Skeletal muscle satellite cell (primary cell): ENCODE measurements around the gene IL4.

ENCODE experiments used
- H3K27me3 ChIP-seq: 2 replicates; pipeline ENCODE4 v1.7.0; 2013; ENCODE audit warnings: low read length; ENCODE audit not compliant: control insufficient read depth, insufficient read depth
- H3K36me3 ChIP-seq: 2 replicates; pipeline ENCODE4 v1.7.0; 2013; ENCODE audit warnings: mild to moderate bottlenecking, control low read depth, low read length; ENCODE audit not compliant: insufficient read depth
- H3K4me1 ChIP-seq: 2 replicates; pipeline ENCODE4 v1.7.0; 2013; ENCODE audit warnings: low read length; ENCODE audit not compliant: control insufficient read depth, insufficient read depth
- H3K4me2 ChIP-seq: 2 replicates; pipeline ENCODE4 v1.7.0; 2013; ENCODE audit warnings: mild to moderate bottlenecking, low read length
- H3K4me3 ChIP-seq: 2 replicates; pipeline ENCODE4 v1.7.0; 2013; ENCODE audit warnings: low read length
- H3K9ac ChIP-seq: 2 replicates; pipeline ENCODE4 v1.7.0; 2013; ENCODE audit warnings: mild to moderate bottlenecking, low read depth, low read length, moderate library complexity
- H3K9me3 ChIP-seq: replicated peaks from 2 replicates; pipeline ENCODE4 v1.7.0; 2013; ENCODE audit warnings: mild to moderate bottlenecking, control low read depth, low read length

Gene IL4

DNA sequence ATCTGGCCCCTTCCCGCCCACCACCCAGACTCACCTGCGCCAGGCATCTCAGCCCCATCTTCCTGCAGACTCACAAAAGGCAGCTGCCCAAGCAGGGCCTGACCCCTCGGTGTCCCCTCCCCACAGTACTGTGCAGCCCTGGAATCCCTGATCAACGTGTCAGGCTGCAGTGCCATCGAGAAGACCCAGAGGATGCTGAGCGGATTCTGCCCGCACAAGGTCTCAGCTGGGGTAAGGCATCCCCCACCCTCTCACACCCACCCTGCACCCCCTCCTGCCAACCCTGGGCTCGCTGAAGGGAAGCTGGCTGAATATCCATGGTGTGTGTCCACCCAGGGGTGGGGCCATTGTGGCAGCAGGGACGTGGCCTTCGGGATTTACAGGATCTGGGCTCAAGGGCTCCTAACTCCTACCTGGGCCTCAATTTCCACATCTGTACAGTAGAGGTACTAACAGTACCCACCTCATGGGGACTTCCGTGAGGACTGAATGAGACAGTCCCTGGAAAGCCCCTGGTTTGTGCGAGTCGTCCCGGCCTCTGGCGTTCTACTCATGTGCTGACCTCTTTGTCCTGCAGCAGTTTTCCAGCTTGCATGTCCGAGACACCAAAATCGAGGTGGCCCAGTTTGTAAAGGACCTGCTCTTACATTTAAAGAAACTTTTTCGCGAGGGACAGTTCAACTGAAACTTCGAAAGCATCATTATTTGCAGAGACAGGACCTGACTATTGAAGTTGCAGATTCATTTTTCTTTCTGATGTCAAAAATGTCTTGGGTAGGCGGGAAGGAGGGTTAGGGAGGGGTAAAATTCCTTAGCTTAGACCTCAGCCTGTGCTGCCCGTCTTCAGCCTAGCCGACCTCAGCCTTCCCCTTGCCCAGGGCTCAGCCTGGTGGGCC is 13.9 kb upstream of the IL4 start:
- Histone ChIP-seq H3K36me3 (no peaks in the 10 kb centered on the region), H3K9ac (no peak overlapping the region), H3K4me1 (peaks cover 22% of the 10 kb centered on the region), H3K4me3 (no peak overlapping the region), H3K4me2 (no peak overlapping the region), H3K9me3 (no peaks in the 10 kb centered on the region), H3K27me3 (peaks cover 6% of the 10 kb centered on the region)

DNA sequence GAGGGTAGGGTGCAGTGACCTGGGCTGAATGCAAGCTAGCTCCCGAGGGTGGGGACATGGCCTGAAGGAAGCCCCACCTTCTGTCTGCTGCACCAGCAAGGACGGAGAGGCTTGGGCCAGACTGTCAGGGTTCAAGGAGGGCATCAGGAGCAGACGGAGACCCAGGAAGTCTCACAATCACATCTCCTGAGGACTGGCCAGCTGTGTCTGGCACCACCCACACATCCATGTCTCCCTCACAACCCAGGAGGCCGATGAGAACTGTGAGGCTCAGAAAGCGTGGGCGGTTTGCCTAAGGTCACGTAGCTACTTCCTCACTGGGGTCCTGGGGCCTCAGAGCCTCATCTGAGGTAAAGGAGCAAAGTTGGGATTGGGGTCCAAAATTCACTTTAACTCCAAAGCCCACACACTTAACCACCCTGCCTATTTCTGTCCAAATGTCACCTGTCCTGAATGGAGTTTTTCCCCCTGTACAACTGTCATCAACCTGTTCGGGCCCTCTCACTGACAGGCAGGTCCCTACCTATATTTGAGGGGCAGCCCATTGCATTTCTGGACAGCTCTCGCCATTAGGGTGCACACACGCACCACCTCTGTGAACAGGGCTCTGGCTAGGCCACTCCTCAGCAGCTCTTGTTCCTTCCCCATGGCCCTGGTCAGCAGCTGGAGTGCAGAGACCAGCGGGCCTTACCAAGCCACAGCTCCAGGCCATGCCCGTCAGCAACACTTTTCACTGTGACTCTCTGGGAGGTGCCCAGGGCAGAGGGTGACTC is 12.4 kb upstream of the IL4 start:
- Histone ChIP-seq H3K9ac (no peak overlapping the region), H3K36me3 (no peaks in the 10 kb centered on the region), H3K4me3 (no peak overlapping the region), H3K4me2 (no peak overlapping the region), H3K9me3 (no peaks in the 10 kb centered on the region), H3K4me1 (peaks cover 13% of the 10 kb centered on the region), H3K27me3 (no peaks in the 10 kb centered on the region)

DNA sequence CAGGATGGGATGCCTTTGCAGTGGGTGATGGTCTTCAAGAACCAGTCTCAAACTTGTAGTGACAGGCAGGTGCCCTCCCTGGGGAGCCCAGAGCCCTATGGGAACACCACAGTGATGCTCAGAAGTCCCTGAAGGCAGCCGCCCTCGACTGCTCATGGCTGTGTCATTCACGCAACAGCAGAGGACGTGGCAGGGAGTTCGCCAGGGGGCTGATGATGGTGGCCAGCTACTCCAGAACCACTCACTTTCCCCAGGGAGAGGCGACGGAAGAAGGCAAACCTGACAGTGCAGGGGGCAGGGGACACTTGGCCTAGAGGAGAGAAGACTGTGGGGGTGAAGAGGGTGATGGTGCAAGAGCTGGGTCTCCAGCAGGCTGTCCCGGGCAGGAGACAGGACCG is 11.8 kb upstream of the IL4 start:
- no peaks in the 10 kb centered on the region for H3K36me3 ChIP-seq
- peaks cover 10% of the 10 kb centered on the region for H3K4me1 ChIP-seq
- no peaks in the 10 kb centered on the region for H3K9me3 ChIP-seq

GRCh38 chr5:132662925-132663770 is 10.6 kb upstream of the IL4 start:
- Histone ChIP-seq H3K36me3 (no peaks in the 10 kb centered on the region), H3K9ac (no peak overlapping the region), H3K9me3 (no peaks in the 10 kb centered on the region), H3K4me2 (no peak overlapping the region), H3K27me3 (no peaks in the 10 kb centered on the region), H3K4me3 (no peak overlapping the region), H3K4me1 (peaks cover 10% of the 10 kb centered on the region)

More for the DNA sequence above, 11.8 kb upstream of the IL4 start:
- H3K4me3 ChIP-seq = no peak overlapping the region
- H3K4me2 ChIP-seq = no peak overlapping the region
- H3K9ac ChIP-seq = no peak overlapping the region
- H3K27me3 ChIP-seq = no peaks in the 10 kb centered on the region

- H3K36me3 ChIP-seq = no peaks in the 10 kb centered on the region
- H3K9me3 ChIP-seq = no peaks in the 10 kb centered on the region
- no peak overlapping the region for H3K4me2 ChIP-seq
- peaks cover 10% of the 10 kb centered on the region for H3K4me1 ChIP-seq
- no peak overlapping the region for H3K9ac ChIP-seq
- H3K27me3 ChIP-seq = no peaks in the 10 kb centered on the region
- H3K4me3 ChIP-seq = no peak overlapping the region
These were observed 9.8 kb upstream of the IL4 start for GRCh38 chr5:132663771-132664695.

GRCh38 chr5:132664696-132665209 is 9.0 kb upstream of the IL4 start:
- H3K4me2 ChIP-seq = no peak overlapping the region
- no peaks in the 10 kb centered on the region for H3K9me3 ChIP-seq
- H3K9ac ChIP-seq = no peak overlapping the region
- no peak overlapping the region for H3K4me3 ChIP-seq
- no peaks in the 10 kb centered on the region for H3K36me3 ChIP-seq
- no peaks in the 10 kb centered on the region for H3K27me3 ChIP-seq
- H3K4me1 ChIP-seq = peaks cover 10% of the 10 kb centered on the region

DNA sequence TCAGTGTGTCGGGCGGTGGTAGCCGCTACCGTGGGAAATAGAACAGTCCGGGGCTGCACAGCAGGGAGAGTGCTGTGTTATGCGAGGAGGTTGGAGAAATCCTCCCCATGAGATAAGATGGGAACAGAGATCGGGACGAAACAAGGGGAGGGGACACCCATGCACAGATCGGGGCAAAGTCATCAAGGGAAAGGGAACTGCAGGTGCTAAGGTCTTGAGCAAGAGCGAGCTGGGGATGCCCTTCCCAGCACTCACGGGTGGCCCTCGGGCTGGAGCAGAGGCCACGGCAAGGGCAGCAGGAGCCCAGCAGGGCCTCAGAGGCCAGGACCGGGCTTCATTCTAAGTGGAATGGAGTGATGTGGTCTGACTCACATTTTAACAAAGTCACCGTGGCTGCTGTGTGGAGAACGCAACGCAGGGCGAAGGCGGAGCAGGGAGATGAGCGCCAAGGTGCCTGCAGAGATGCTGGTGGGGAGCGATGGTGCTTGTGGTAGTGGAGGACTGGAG is 8.2 kb upstream of the IL4 start:
- H3K4me2 ChIP-seq = no peak overlapping the region
- H3K9ac ChIP-seq = no peak overlapping the region
- no peak overlapping the region for H3K4me3 ChIP-seq
- H3K9me3 ChIP-seq = no peaks in the 10 kb centered on the region
- H3K4me1 ChIP-seq = peaks cover 10% of the 10 kb centered on the region
- H3K36me3 ChIP-seq = no peaks in the 10 kb centered on the region
- no peaks in the 10 kb centered on the region for H3K27me3 ChIP-seq

DNA sequence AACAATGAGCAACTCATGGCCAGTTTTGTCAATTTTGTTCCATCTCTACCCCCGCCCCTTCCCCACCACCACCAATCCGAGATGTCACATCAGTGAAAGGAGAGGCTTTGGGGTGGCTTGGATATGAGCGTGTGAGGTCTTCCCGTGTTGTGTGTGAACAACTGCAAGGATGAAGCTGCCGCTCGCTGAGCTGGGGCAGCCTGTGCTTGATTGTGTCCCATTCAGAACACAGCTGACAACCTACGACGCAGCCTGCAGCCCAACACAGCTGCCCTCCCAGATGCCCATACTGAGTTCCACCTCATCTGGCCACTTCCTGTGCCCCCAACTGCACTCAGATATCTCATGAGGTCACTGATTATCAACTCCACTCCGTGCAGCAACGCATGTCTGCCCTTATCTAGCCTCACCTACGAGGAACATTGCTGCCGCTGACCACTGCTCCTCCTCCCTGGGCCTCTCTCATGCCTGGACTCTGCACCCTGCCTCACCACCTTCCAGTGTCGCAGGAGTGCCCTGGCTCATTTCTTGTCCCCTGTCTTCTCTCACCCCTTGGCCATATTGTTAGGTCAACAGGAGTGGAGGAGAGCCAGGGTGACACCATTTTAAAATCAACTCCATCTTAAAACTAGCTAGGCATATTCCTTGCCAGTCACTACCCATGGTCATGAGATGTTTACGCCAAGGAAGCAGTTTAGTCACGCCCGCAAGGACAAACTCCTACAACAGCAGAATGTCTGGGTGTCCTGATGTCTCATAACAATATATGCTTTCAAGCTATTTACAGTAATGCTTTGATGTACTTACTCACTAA is 7.3 kb upstream of the IL4 start:
- Histone ChIP-seq H3K27me3 (no peaks in the 10 kb centered on the region), H3K4me3 (no peak overlapping the region), H3K9ac (no peak overlapping the region), H3K4me1 (peaks cover 5% of the 10 kb centered on the region), H3K4me2 (no peak overlapping the region), H3K9me3 (no peaks in the 10 kb centered on the region), H3K36me3 (no peaks in the 10 kb centered on the region)

DNA sequence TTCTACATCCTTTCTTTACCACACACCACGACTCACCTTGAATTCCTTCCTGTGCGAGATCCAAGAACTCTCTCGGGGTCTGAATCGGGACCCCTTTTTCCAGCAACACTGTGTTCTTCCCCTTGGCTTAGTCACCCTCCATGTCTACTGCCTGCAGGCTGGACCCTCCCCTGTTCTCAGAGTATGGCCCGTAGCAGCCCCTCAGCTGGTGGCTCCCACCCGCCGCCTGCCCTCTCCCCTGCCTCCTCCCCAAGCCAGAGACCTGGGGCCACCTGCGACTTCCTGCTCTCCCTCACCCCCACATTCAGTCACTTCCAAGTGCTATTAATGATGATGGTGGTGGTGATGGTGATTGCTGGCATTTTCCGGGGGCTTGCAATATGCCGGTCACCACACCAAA is 6.5 kb upstream of the IL4 start:
- Histone ChIP-seq H3K4me3 (no peak overlapping the region), H3K27me3 (no peaks in the 10 kb centered on the region), H3K4me1 (peaks cover 5% of the 10 kb centered on the region), H3K4me2 (no peak overlapping the region), H3K9ac (no peak overlapping the region), H3K36me3 (no peaks in the 10 kb centered on the region), H3K9me3 (no peaks in the 10 kb centered on the region)
